IPS-15b (cell line): ENCODE data around the gene NSUN5.

Experiments used
- H3K27me3 ChIP-seq: one replicate; pipeline ENCODE4 v1.6.1; 2013; ENCODE audit warnings: low read length; ENCODE audit not compliant: control insufficient read depth, insufficient read depth
- H3K36me3 ChIP-seq: one replicate; pipeline ENCODE4 v1.6.1; 2013; ENCODE audit warnings: low read length; ENCODE audit not compliant: control insufficient read depth, insufficient read depth
- H3K4me1 ChIP-seq: one replicate; pipeline ENCODE4 v1.6.1; 2013; ENCODE audit warnings: mild to moderate bottlenecking, low read length; ENCODE audit not compliant: control insufficient read depth, insufficient read depth
- H3K4me3 ChIP-seq: one replicate; pipeline ENCODE4 v1.5.1; 2013; ENCODE audit warnings: low read depth, low read length
- H3K9ac ChIP-seq: one replicate; pipeline ENCODE4 v1.6.1; 2013; ENCODE audit warnings: low read depth, mild to moderate bottlenecking, low read length
- H3K9me3 ChIP-seq: one replicate; pipeline ENCODE4 v1.6.1; 2013; ENCODE audit warnings: mild to moderate bottlenecking, low read length; ENCODE audit not compliant: control insufficient read depth, insufficient read depth

NSUN5 gene

GRCh38 chr7:73308665-73309214 is at the start of gene NSUN5:
Gene NSUN5, minus strand, starts transcription at chr7:73308826. Its CDS starts 36 bp downstream, at chr7:73308790.
- peak within 1 kb of the TSS; percentile 89 for H3K4me3 ChIP-seq
- H3K9me3 ChIP-seq, result no peaks in the 10 kb centered on the region
- no peaks in the 10 kb centered on the region for H3K4me1 ChIP-seq
- peaks cover 12% of the 10 kb centered on the region for H3K36me3 ChIP-seq
- H3K9ac ChIP-seq, result peak within 1 kb of the TSS; percentile 70
- H3K27me3 ChIP-seq, result no peaks in the 10 kb centered on the region

GRCh38 chr7:73356159-73356558 is 47.5 kb upstream of the NSUN5 start:
- Histone ChIP-seq H3K27me3 (no peaks in the 10 kb centered on the region), H3K9me3 (no peaks in the 10 kb centered on the region), H3K9ac (no peak overlapping the region), H3K4me1 (no peaks in the 10 kb centered on the region), H3K36me3 (no peaks in the 10 kb centered on the region), H3K4me3 (no peak overlapping the region)

GRCh38 chr7:73354821-73355220 is 46.2 kb upstream of the NSUN5 start:
- Histone ChIP-seq H3K9me3 (no peaks in the 10 kb centered on the region), H3K9ac (no peak overlapping the region), H3K36me3 (no peaks in the 10 kb centered on the region), H3K4me3 (no peak overlapping the region), H3K4me1 (no peaks in the 10 kb centered on the region), H3K27me3 (no peaks in the 10 kb centered on the region)

DNA sequence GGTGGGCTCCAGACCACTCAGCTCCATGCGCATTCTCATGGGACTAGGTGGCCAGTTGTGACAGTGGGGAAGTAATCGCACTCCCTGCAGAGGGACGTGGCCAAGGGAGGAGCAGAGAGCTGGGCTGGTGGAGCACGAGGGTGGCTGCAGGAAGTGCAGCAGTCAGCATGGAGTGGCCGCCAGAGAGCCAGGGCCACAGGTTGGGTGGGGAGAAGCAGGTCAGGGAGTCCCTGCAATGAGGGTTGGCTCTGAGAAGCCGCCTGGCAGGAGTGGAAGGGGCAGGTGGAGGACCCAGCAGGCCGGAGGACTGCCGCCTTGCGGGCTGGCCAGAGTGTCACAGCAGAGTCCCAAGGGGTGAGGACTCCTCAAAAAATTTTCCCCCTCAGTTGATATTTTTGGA is 45.6 kb upstream of the NSUN5 start:
- Histone ChIP-seq H3K4me1 (no peaks in the 10 kb centered on the region), H3K27me3 (no peaks in the 10 kb centered on the region), H3K4me3 (no peak overlapping the region), H3K36me3 (no peaks in the 10 kb centered on the region), H3K9me3 (no peaks in the 10 kb centered on the region), H3K9ac (no peak overlapping the region)

GRCh38 chr7:73353243-73353642 is 44.6 kb upstream of the NSUN5 start:
- no peaks in the 10 kb centered on the region for H3K4me1 ChIP-seq

GRCh38 chr7:73352784-73353183 is 44.2 kb upstream of the NSUN5 start:
- H3K27me3 ChIP-seq, result no peaks in the 10 kb centered on the region
- H3K36me3 ChIP-seq, result no peaks in the 10 kb centered on the region
- H3K4me1 ChIP-seq, result no peaks in the 10 kb centered on the region
- no peak overlapping the region for H3K9ac ChIP-seq
- H3K9me3 ChIP-seq, result no peaks in the 10 kb centered on the region
- no peak overlapping the region for H3K4me3 ChIP-seq

More at GRCh38 chr7:73353243-73353642, 44.6 kb upstream of the NSUN5 start:
- no peak overlapping the region for H3K4me3 ChIP-seq
- H3K9me3 ChIP-seq, result no peaks in the 10 kb centered on the region
- no peak overlapping the region for H3K9ac ChIP-seq
- H3K36me3 ChIP-seq, result no peaks in the 10 kb centered on the region
- no peaks in the 10 kb centered on the region for H3K27me3 ChIP-seq

GRCh38 chr7:73351447-73352167 is 43.0 kb upstream of the NSUN5 start:
- Histone ChIP-seq H3K9me3 (no peaks in the 10 kb centered on the region), H3K9ac (no peak overlapping the region), H3K36me3 (no peaks in the 10 kb centered on the region), H3K4me3 (no peak overlapping the region), H3K27me3 (no peaks in the 10 kb centered on the region), H3K4me1 (no peaks in the 10 kb centered on the region)

DNA sequence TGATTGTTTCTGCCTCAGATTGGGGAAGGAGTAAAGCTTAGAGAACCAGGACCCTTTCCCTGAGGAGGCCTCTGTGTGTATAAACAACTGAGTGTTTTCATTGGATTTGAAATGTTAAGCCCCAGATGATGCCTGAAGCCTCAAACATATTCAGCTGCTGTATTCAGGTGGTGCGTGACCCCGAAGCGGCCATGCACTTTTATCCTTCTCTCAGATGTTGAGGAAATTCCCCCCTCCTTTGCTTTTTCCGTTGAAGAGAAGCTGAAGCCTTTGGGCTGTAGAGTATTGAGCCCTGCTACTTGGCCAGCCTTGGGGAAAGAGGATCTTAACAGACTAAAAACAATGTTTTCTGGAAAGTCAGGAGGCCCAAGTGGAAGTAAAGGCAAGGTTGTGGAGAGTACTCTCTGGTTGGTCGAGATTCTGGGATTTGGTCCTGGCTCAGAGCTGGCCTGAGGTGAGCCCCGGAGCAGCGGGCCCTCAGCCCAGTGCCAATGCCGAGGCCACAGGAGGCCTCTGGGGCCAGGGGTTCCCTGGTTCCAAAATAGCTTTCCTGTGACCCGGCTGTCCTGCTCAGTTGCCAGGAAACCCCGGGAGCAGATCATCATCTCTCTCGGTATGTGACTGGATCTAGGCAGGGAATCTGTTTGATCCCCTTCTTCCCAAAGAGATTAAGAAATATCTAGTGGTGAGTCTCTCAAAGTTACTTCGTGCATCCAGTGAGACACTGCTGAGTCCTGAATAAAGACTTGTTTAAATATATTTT is 41.9 kb upstream of the NSUN5 start:
- Histone ChIP-seq H3K9me3 (no peaks in the 10 kb centered on the region), H3K27me3 (no peaks in the 10 kb centered on the region), H3K4me1 (no peaks in the 10 kb centered on the region), H3K4me3 (no peak overlapping the region), H3K9ac (no peak overlapping the region), H3K36me3 (no peaks in the 10 kb centered on the region)

DNA sequence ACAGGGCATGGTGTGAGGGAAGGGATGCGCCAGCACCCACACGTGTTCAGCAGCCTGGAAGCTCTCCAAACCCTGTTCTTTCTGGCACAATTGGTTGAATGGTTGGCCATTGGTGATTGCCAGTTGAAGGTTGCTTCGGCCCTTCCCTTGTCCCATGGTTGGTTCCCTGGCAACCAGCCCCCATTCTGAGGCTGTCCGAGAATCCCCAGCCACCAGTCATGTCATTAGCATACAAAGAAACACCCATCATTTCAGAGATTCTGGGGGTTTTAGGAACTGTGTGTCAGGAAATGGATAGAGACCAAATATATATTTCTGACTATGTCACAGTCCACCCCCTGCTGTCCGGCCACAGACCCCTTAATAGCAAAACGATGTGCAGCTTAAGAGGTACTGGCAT is 41.1 kb upstream of the NSUN5 start:
- Histone ChIP-seq H3K36me3 (no peaks in the 10 kb centered on the region), H3K27me3 (no peaks in the 10 kb centered on the region), H3K9ac (no peak overlapping the region), H3K4me1 (no peaks in the 10 kb centered on the region), H3K4me3 (no peak overlapping the region), H3K9me3 (no peaks in the 10 kb centered on the region)

- no peak overlapping the region for H3K4me3 ChIP-seq
- H3K9ac ChIP-seq, result no peak overlapping the region
- no peaks in the 10 kb centered on the region for H3K9me3 ChIP-seq
- H3K4me1 ChIP-seq, result no peaks in the 10 kb centered on the region
- no peaks in the 10 kb centered on the region for H3K27me3 ChIP-seq
- no peaks in the 10 kb centered on the region for H3K36me3 ChIP-seq
These were observed 37.3 kb upstream of the NSUN5 start for GRCh38 chr7:73345951-73346350.

DNA sequence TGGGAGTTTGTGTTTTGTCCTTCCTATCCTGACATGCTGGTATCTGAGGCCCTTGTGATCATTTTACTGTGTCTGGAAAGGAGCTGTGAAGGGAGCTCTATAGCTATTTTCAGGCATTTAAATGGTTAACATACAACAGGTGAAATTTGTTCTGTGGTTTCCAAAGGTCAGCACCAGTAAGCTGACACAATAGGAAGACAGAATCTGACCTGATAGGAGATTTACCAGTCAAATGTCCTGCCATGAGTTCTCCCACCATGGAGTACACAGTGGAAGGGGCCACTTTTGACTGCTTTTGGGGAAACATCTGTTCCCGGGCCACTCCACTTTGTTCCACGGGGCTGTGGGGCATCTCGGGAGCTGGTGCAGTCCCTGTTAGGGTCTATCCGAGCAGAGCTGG is 36.9 kb upstream of the NSUN5 start:
- Histone ChIP-seq H3K9me3 (no peaks in the 10 kb centered on the region), H3K9ac (no peak overlapping the region), H3K4me3 (no peak overlapping the region), H3K4me1 (no peaks in the 10 kb centered on the region), H3K36me3 (no peaks in the 10 kb centered on the region), H3K27me3 (no peaks in the 10 kb centered on the region)
